Measurements from ENCODE around the gene PNPLA7. TPM values are rescaled to one million over a fixed set of nuclear protein-coding genes. Genes with fewer than 3 reads are reported as not detected.

Gene PNPLA7
- polyA plus RNA-seq, 1 of the 3 experiments (the other 2 are of a cell fraction): 0.99 TPM

- TF ChIP-seq, protein P1, sequence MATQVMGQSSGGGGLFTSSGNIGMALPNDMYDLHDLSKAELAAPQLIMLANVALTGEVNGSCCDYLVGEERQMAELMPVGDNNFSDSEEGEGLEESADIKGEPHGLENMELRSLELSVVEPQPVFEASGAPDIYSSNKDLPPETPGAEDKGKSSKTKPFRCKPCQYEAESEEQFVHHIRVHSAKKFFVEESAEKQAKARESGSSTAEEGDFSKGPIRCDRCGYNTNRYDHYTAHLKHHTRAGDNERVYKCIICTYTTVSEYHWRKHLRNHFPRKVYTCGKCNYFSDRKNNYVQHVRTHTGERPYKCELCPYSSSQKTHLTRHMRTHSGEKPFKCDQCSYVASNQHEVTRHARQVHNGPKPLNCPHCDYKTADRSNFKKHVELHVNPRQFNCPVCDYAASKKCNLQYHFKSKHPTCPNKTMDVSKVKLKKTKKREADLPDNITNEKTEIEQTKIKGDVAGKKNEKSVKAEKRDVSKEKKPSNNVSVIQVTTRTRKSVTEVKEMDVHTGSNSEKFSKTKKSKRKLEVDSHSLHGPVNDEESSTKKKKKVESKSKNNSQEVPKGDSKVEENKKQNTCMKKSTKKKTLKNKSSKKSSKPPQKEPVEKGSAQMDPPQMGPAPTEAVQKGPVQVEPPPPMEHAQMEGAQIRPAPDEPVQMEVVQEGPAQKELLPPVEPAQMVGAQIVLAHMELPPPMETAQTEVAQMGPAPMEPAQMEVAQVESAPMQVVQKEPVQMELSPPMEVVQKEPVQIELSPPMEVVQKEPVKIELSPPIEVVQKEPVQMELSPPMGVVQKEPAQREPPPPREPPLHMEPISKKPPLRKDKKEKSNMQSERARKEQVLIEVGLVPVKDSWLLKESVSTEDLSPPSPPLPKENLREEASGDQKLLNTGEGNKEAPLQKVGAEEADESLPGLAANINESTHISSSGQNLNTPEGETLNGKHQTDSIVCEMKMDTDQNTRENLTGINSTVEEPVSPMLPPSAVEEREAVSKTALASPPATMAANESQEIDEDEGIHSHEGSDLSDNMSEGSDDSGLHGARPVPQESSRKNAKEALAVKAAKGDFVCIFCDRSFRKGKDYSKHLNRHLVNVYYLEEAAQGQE (IDR thresholded peaks at IDR 0.05; ENCODE audit: low read depth, low read length): no peak
- no peak for TF ChIP-seq RXRA (IDR thresholded peaks at IDR 0.05; ENCODE audit: borderline replicate concordance, low read depth)
Measured at GRCh38 chr9:137506702-137507171, 43.5 kb downstream of the PNPLA7 start (continued).

DNA sequence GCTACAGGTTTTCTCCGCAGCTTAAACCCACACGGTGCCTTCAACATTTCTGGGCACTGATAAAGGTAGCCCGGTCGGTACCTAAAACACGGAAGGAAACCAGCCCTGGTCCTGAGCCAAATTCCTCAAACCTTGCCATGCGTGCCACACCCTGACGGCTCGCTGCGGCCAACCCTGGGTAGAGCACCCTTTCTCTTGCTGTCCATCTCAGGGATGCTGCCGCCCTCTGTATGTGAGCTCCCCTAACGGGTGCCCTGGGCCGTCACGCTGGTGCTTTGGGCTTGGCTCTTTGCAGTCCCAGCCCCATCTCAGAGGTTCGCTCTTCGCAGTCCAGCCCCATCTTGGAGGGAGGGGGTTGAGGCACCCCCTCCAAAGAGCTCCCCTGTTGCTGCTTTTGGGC lies 43.9 kb downstream of the PNPLA7 start:
- Histone ChIP-seq H3K27ac (ENCODE audit: low read depth in 2 of 2, low read length in 1 of 2) (no peak overlapping the region), H3K4me3 (ENCODE audit: low read depth in 2 of 2, low read length in 1 of 2) (no peak overlapping the region), H3F3A (replicated peaks; ENCODE audit: insufficient read depth) (peaks cover 5% of the 10 kb centered on the region), H2AFZ (ENCODE audit: low read depth) (no peak overlapping the region), H3K36me3 (replicated peaks in 1 of 2; ENCODE audit: control insufficient read depth in 1 of 2, insufficient read depth in 2 of 2, low read length in 1 of 2) (no peaks in the 10 kb centered on the region), H3K9me2 (no peaks in the 10 kb centered on the region), H3K4me1 (ENCODE audit: control insufficient read depth in 1 of 2, insufficient read depth in 2 of 2, low read depth in 1 of 2, low read length in 1 of 2) (no peaks in the 10 kb centered on the region), H4K20me1 (ENCODE audit: insufficient read depth) (no peaks in the 10 kb centered on the region), H3K9ac (no peak overlapping the region), H3K27me3 (ENCODE audit: insufficient read depth) (no peaks in the 10 kb centered on the region), H3K79me2 (ENCODE audit: insufficient read depth) (no peaks in the 10 kb centered on the region), H3K9me3 (no peaks in the 10 kb centered on the region), H3K4me2 (no peak overlapping the region)
- DNase-seq: no peak
- ChIA-PET CTCF (interaction anchor here (0.7 to 1.5 kb wide), 3 partner anchors 29 to 211 kb away, joined by 3 to 4 read pairs (median 3); no protein-coding TSS in a partner anchor), POLR2A (no interaction called here)
- WGBS (ENCODE audit: low lambda C conversion rate): 91% methylated on average over 12 of the region's 15 CpGs
- no peak for TF ChIP-seq NFIC (IDR thresholded peaks at IDR 0.05; ENCODE audit: borderline replicate concordance)
- no peak for TF ChIP-seq YY1 (IDR thresholded peaks at IDR 0.05; ENCODE audit: low read depth)
- no peak for TF ChIP-seq RXRA (IDR thresholded peaks at IDR 0.05; ENCODE audit: borderline replicate concordance, low read depth)
- no peak for TF ChIP-seq FOXJ3 (CRISPR knock-in tag; IDR thresholded peaks at IDR 0.05)
- no peak for TF ChIP-seq ELF1 (IDR thresholded peaks at IDR 0.05)
- TF ChIP-seq, protein P2, sequence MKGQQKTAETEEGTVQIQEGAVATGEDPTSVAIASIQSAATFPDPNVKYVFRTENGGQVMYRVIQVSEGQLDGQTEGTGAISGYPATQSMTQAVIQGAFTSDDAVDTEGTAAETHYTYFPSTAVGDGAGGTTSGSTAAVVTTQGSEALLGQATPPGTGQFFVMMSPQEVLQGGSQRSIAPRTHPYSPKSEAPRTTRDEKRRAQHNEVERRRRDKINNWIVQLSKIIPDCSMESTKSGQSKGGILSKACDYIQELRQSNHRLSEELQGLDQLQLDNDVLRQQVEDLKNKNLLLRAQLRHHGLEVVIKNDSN (IDR thresholded peaks at IDR 0.05; ENCODE audit: borderline replicate concordance, low read depth): no peak
- TF ChIP-seq RCOR1 (IDR thresholded peaks at IDR 0.05; ENCODE audit: low read length): no peak
- TF ChIP-seq, protein P3, sequence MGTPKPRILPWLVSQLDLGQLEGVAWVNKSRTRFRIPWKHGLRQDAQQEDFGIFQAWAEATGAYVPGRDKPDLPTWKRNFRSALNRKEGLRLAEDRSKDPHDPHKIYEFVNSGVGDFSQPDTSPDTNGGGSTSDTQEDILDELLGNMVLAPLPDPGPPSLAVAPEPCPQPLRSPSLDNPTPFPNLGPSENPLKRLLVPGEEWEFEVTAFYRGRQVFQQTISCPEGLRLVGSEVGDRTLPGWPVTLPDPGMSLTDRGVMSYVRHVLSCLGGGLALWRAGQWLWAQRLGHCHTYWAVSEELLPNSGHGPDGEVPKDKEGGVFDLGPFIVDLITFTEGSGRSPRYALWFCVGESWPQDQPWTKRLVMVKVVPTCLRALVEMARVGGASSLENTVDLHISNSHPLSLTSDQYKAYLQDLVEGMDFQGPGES (IDR thresholded peaks at IDR 0.05; ENCODE audit: low read depth, low read length): no peak
- TF ChIP-seq MEF2A (IDR thresholded peaks at IDR 0.05; ENCODE audit: borderline replicate concordance, low read depth): no peak
- no peak for TF ChIP-seq EZH2phosphoT487 (IDR thresholded peaks at IDR 0.05; ENCODE audit: borderline replicate concordance, low read depth)
- TF ChIP-seq, protein P1 (IDR thresholded peaks at IDR 0.05; ENCODE audit: low read depth, low read length): no peak
- TF ChIP-seq SMC3 (IDR thresholded peaks at IDR 0.05; ENCODE audit: low read depth, low read length): no peak
- TF ChIP-seq GABPA (IDR thresholded peaks at IDR 0.05; ENCODE audit: low read depth): no peak
- no peak for TF ChIP-seq MAX (IDR thresholded peaks at IDR 0.05; ENCODE audit: low read depth)
- no peak for TF ChIP-seq JUND (IDR thresholded peaks at IDR 0.05)
- no peak for TF ChIP-seq TEAD4 (IDR thresholded peaks at IDR 0.05; ENCODE audit: borderline replicate concordance, insufficient read depth)

Data from SK-N-SH (cell line).